AG10803 (cell line): ENCODE measurements around the gene RPL18A.

Experiments
- DNase-seq: peaks from one replicate; pipeline ENCODE4 v3.0.0; 2010; ENCODE audit warnings: low read depth
- H3K4me3 ChIP-seq: 2 replicates; pipeline ENCODE4 v1.5.1; 2011; ENCODE audit warnings: mild to moderate bottlenecking, low read length, control low read depth
- TF ChIP-seq, protein P1 (sequence below): conservative IDR thresholded peaks from 2 replicates; pipeline ENCODE4 v1.5.1; 2011; ENCODE audit warnings: mild to moderate bottlenecking, low read length, control low read depth, inconsistent platforms

Gene RPL18A

DNA sequence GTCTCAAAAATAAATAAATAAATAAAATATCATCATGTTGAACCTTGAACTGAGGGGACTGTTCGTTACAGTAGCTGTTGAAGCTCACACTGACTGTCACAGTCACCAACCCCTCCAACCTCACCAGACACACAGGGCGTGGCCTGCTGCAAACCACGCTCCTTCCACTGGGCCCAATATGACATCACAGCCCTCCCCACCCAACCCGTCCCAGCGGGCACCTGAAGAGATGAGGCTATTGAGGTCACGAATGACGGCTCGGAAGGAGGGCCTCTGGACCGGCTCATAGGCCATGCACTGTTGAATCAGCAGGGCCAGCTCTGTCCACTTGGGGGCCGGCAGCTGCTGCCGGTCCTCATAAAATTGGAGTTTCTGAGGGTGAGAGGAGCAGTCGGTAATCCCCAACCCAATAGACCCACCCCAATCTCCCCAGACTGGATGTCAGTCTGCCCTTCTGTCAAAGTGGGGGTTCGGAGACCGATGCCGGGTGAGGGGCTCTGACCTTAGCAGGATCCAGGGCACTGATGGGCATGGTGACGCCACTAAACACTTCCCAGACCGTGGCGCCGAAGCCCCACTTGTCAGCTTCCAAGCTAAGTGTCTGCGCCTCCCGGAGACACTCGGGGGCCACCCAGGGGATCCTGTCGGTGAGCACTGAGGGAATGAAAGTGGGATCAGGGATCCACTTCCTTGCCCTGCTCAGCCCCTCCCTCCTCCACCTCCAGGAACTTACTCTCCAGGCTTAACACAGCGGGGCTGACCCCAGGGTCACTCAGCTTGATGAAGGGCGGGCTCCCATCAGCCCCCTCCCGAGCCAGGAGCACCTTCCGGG lies 25.1 kb upstream of the RPL18A start:
- TF ChIP-seq, protein P1, sequence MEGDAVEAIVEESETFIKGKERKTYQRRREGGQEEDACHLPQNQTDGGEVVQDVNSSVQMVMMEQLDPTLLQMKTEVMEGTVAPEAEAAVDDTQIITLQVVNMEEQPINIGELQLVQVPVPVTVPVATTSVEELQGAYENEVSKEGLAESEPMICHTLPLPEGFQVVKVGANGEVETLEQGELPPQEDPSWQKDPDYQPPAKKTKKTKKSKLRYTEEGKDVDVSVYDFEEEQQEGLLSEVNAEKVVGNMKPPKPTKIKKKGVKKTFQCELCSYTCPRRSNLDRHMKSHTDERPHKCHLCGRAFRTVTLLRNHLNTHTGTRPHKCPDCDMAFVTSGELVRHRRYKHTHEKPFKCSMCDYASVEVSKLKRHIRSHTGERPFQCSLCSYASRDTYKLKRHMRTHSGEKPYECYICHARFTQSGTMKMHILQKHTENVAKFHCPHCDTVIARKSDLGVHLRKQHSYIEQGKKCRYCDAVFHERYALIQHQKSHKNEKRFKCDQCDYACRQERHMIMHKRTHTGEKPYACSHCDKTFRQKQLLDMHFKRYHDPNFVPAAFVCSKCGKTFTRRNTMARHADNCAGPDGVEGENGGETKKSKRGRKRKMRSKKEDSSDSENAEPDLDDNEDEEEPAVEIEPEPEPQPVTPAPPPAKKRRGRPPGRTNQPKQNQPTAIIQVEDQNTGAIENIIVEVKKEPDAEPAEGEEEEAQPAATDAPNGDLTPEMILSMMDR = no peak; the same call in 1 of the 2 replicates
- no peak overlapping the region for H3K4me3 ChIP-seq
- no peak for DNase-seq

DNA sequence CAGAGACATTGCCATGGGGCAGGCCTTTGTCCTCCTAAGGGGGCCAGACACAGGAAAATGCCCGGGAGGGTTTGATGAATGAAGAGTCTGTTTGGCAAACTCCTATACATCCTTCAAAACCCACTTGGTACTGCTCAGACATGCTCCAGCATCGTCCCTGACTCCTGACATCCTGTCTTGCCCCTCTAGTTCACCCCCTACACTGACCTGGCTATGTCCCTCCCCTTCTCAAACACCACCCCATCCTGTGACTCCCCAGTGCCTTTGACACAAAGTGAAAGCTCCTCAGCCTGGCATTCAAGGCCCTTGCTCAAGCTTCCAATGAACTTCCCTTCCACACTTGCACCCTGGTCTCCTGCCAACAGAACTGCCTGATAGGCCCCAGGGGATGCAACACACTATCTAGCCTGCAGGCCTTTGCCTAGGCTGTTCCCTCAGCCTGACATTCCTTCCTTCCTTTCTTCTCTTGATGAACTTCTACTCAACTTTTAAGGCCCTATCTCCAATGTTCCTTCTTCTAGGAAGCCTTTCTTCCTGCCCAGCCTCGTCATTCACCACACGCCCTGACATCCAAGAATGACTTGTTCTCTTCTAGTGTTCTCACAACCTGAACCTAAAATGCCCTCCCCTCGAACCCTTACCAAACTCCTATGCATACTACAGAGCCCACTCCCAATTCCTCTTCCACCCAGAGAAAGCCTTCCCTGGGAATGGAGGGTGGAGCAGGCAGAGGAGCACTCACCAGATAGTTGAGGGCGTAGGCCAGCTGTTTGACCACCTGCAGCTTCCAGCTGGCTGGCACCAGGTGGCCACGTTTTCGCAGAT lies 24.3 kb upstream of the RPL18A start:
- DNase-seq = no peak
- H3K4me3 ChIP-seq = no peak overlapping the region
- TF ChIP-seq, protein P1 = no peak

DNA sequence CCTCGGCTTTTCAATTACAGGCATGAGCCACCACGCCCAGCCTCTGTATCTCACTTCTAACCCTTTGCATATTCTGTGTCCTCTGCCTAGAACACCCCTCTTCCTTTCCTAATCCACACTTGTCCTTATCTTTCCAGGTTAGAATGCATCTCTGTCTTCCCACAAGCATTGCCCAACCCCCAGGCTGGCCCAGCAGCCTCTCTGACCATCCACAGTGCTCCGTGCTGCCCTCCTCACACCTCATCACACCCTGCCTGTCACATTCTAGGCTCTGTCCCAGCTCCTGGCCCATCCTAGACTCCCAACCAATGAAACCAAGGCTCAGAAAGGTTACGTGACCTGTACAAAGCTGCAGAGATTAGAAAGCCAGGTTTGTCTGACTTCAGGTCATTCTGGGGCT lies 23.2 kb upstream of the RPL18A start:
- DNase-seq = no peak
- TF ChIP-seq, protein P1 = no peak
- H3K4me3 ChIP-seq = no peak overlapping the region

DNA sequence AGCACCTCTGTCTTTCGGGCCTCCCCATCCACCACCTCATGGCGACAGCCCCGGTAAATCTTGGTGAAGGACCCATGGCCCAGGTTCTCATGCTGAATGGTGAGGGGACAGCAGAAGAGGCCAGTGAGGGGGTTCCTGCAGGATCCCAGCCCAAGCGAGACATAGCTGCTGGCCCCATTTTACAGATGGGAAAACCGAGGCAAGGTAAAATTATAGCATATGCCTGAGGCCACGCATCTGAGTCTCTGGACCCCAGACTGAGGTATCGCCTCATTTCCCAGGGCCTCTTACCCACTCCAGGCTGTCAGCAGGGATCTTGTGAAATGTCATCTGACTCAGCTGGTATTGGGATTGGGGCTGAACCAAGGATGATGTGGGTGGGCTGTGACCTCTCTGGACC lies 21.7 kb upstream of the RPL18A start:
- DNase-seq = no peak
- H3K4me3 ChIP-seq = no peak overlapping the region
- TF ChIP-seq, protein P1 = no peak

DNA sequence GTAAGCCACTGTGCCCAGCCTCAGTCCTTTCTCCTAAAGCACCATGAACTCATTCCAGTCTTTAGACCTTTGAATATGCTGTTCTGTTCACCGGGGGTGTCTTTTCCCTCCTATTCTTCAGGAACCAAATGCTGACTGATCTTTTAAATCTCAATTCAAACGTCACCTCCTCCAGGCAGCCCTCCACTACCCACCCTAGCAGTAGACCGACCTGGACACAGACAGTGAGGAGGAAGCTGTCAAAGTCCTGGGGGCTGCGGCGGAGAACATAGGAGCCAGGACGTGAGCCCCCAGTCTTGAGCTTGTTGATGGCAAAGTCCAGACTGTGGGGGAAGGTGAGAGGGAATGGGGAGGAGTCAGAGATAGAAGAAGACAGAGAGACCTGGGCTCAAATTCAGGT lies 19.7 kb upstream of the RPL18A start:
- TF ChIP-seq, protein P1 = no peak
- H3K4me3 ChIP-seq = no peak overlapping the region
- DNase-seq = no peak

DNA sequence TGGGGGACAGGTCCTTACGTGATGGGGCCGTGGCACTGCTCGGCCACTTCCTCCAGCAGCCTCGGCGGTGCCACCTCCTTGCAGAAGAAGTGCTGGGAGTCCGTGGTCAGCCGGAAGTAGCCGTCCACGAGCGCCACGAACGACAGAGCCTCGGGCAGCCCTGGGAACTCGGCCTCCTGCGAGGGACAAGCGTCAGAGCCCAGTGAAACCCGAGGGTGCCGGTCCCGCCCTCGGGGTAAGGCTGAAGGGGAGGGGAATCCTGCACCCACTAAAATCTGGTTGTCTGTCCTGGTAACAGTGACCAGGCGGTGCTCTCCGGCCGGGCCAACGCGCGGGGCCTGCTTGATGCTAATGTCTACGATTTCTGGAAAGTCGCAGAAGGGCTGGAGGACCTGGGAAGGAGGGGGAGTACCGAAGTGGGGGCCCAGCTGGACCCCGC lies 18.3 kb upstream of the RPL18A start:
- H3K4me3 ChIP-seq = no peak overlapping the region
- DNase-seq = no peak
- TF ChIP-seq, protein P1 = no peak
